IMR-90 (cell line): ENCODE measurements around the gene TRIM25. TPM values are rescaled to one million over a fixed set of nuclear protein-coding genes. Genes with fewer than 3 reads are reported as not detected.

Source experiments
- ATAC-seq: fragments of 200-7000 bp; cut with Tn5 transposase; 2 replicates; pipeline ENCODE4 v1.9.1; 2020; ENCODE audit warnings: low read depth, mild to moderate bottlenecking, moderate library complexity
- BruUV-seq: library from RNA; stranded (reverse); fragments of 400-500 nt; replicated peaks from 2 replicates; lab custom pipeline; 2021; lab: Mats Ljungman, UMichigan
- CTCF ChIA-PET: fragments of 300-600 bp; formaldehyde crosslinking; extraction: SDS; loops from one replicate; lab custom pipeline; 2021; ENCODE audit warnings: antibody characterized with exemption; lab: Yijun Ruan, JAX
- POLR2A ChIA-PET: fragments of 300-600 bp; sonication (Branson Sonifier 250); formaldehyde crosslinking; loops from one replicate; lab custom pipeline; 2022; ENCODE audit warnings: antibody characterized with exemption; ENCODE audit not compliant: unreplicated experiment; lab: Charles Lee
- DNase-seq: peaks from one replicate; pipeline ENCODE4 v3.0.0; 2013
- H2AFZ ChIP-seq: replicated peaks from 2 replicates; pipeline ENCODE3; 2013; ENCODE audit warnings: low read length, mild to moderate bottlenecking; ENCODE audit not compliant: poor library complexity
- H2AK5ac ChIP-seq: 2 replicates; pipeline ENCODE4 v1.6.1; 2013; ENCODE audit warnings: low read depth, low read length, inconsistent platforms
- H2AK9ac ChIP-seq: replicated peaks from 2 replicates; pipeline ENCODE3; 2013; ENCODE audit warnings: mild to moderate bottlenecking, low read depth, low read length, moderate library complexity; ENCODE audit not compliant: poor library complexity
- H2BK120ac ChIP-seq: 2 replicates; pipeline ENCODE4 v1.6.1; 2013; ENCODE audit warnings: low read depth, low read length, inconsistent platforms
- H2BK15ac ChIP-seq: 3 replicates; pipeline ENCODE4 v1.6.1; 2013; ENCODE audit warnings: low read depth, low read length, inconsistent platforms
- H2BK20ac ChIP-seq: 2 replicates; pipeline ENCODE4 v1.6.1; 2013; ENCODE audit warnings: low read depth, mild to moderate bottlenecking, inconsistent platforms, low read length, moderate library complexity
- H2BK5ac ChIP-seq: 2 replicates; pipeline ENCODE4 v1.6.1; 2013; ENCODE audit warnings: mild to moderate bottlenecking, low read depth, low read length, inconsistent platforms; ENCODE audit not compliant: poor library complexity, severe bottlenecking
- H3K14ac ChIP-seq: replicated peaks from 2 replicates; pipeline ENCODE4 v1.6.1; 2013; ENCODE audit warnings: low read depth, low read length, inconsistent platforms
- H3K18ac ChIP-seq: 2 replicates; pipeline ENCODE4 v1.6.1; 2013; ENCODE audit warnings: low read depth, low read length, control low read depth
- H3K23ac ChIP-seq: 2 replicates; pipeline ENCODE4 v1.6.1; 2013; ENCODE audit warnings: low read depth, low read length, inconsistent platforms
- H3K27ac ChIP-seq: 2 replicates; pipeline ENCODE4 v1.5.1; 2013; ENCODE audit warnings: mild to moderate bottlenecking, control low read depth, low read length; ENCODE audit not compliant: insufficient read depth
- H3K27me3 ChIP-seq: 2 replicates; pipeline ENCODE4 v1.6.1; 2013; ENCODE audit warnings: low read length; ENCODE audit not compliant: control insufficient read depth, insufficient read depth
- H3K36me3 ChIP-seq: 2 replicates; pipeline ENCODE4 v1.6.1; 2013; ENCODE audit warnings: low read length, mixed read lengths; ENCODE audit not compliant: control insufficient read depth, insufficient read depth
- H3K4ac ChIP-seq: 2 replicates; pipeline ENCODE4 v1.6.1; 2013; ENCODE audit warnings: low read depth, low read length, inconsistent platforms
- H3K4me1 ChIP-seq: 2 replicates; pipeline ENCODE4 v1.6.1; 2013; ENCODE audit warnings: low read length, mixed read lengths; ENCODE audit not compliant: control insufficient read depth, insufficient read depth
- H3K4me2 ChIP-seq: 2 replicates; pipeline ENCODE4 v1.6.1; 2013; ENCODE audit warnings: low read depth, mild to moderate bottlenecking, control low read depth, low read length, moderate library complexity
- H3K4me3 ChIP-seq: 2 replicates; pipeline ENCODE4 v1.5.1; 2013; ENCODE audit warnings: low read depth, mild to moderate bottlenecking, control low read depth, low read length, moderate library complexity; ENCODE audit not compliant: insufficient read depth
- H3K56ac ChIP-seq: 2 replicates; pipeline ENCODE4 v1.6.1; 2013; ENCODE audit warnings: low read length, inconsistent platforms; ENCODE audit not compliant: insufficient read depth; ENCODE audit errors: extremely low read depth
- H3K79me1 ChIP-seq, 2 experiments: 2 replicates each; pipeline ENCODE4 v1.6.1; 2013; ENCODE audit warnings: low read length in 2 of 2, inconsistent platforms in 1 of 2, low read depth in 1 of 2
- H3K9ac ChIP-seq: 2 replicates; pipeline ENCODE4 v1.6.1; 2013; ENCODE audit warnings: low read depth, low read length, control low read depth
- H3K9me1 ChIP-seq: 2 replicates; pipeline ENCODE4 v1.6.1; 2013; ENCODE audit warnings: low read length, inconsistent platforms; ENCODE audit not compliant: insufficient read depth
- H3K9me3 ChIP-seq: 2 replicates; pipeline ENCODE4 v1.6.1; 2013; ENCODE audit warnings: low read length; ENCODE audit not compliant: control insufficient read depth, insufficient read depth
- H4K20me1 ChIP-seq: 2 replicates; pipeline ENCODE4 v1.6.1; 2013; ENCODE audit warnings: low read length, inconsistent platforms; ENCODE audit not compliant: insufficient read depth
- H4K5ac ChIP-seq: 2 replicates; pipeline ENCODE4 v1.6.1; 2013; ENCODE audit warnings: mild to moderate bottlenecking, low read depth, low read length, control low read depth
- H4K8ac ChIP-seq, 2 experiments: 2 replicates each; pipeline ENCODE4 v1.6.1; 2013; ENCODE audit warnings: low read depth in 2 of 2, low read length in 2 of 2, control low read depth in 1 of 2, inconsistent platforms in 1 of 2
- H4K91ac ChIP-seq: 2 replicates; pipeline ENCODE4 v1.6.1; 2013; ENCODE audit warnings: low read depth, low read length, inconsistent platforms; ENCODE audit not compliant: insufficient read depth
- BHLHE40 ChIP-seq: fragments of 150-350 bp; IDR thresholded peaks from 2 replicates; pipeline ENCODE4 v1.6.1; 2016; ENCODE audit warnings: mild to moderate bottlenecking, low read depth, low read length
- CEBPB ChIP-seq: IDR thresholded peaks from 2 replicates; pipeline ENCODE4 v1.6.1; 2012; ENCODE audit warnings: low read depth, low read length, improper control_type of control experiment
- FOS ChIP-seq: fragments of 150-350 bp; IDR thresholded peaks from 2 replicates; pipeline ENCODE4 v1.6.1; 2016; ENCODE audit warnings: low read depth, low read length
- MAZ ChIP-seq: IDR thresholded peaks from 2 replicates; pipeline ENCODE4 v1.6.1; 2012; ENCODE audit warnings: low read depth, mild to moderate bottlenecking, low read length, improper control_type of control experiment, moderate library complexity, borderline replicate concordance
- MXI1 ChIP-seq: IDR thresholded peaks from 2 replicates; pipeline ENCODE4 v1.6.1; 2012; ENCODE audit warnings: low read depth, mild to moderate bottlenecking, low read length, moderate library complexity, borderline replicate concordance
- POLR2A ChIP-seq: IDR thresholded peaks from 2 replicates; pipeline ENCODE4 v1.6.1; 2012; ENCODE audit warnings: mild to moderate bottlenecking, low read depth, low read length
- RCOR1 ChIP-seq: IDR thresholded peaks from 2 replicates; pipeline ENCODE4 v1.6.1; 2012; ENCODE audit warnings: mild to moderate bottlenecking, low read length, improper control_type of control experiment; ENCODE audit not compliant: insufficient replicate concordance
- RFX5 ChIP-seq: IDR thresholded peaks from 2 replicates; pipeline ENCODE4 v1.8.0; 2012; ENCODE audit warnings: low read depth, mild to moderate bottlenecking, low read length, moderate library complexity
- SMC3 ChIP-seq: fragments of 150-350 bp; IDR thresholded peaks from 2 replicates; pipeline ENCODE4 v1.6.1; 2016; ENCODE audit warnings: low read depth, mild to moderate bottlenecking, antibody characterized with exemption, low read length, moderate library complexity
- WGBS, 2 experiments: methylation state at CpG; one replicate each; pipeline versions ENCODE4 v1.1.5 to v1.1.7; 2013; ENCODE audit warnings: missing lambda C conversion rate in 2 of 2; ENCODE audit not compliant: insufficient read length in 1 of 2; ENCODE audit errors: extremely low coverage in 2 of 2; 5-methylcytosine and 5-hydroxymethylcytosine counted together
- dilution Hi-C: fragments of 300-500 bp; cut with HindIII; formaldehyde crosslinking; loops from one replicate; pipeline ENCODE4 v1.14.3; 2018; ENCODE audit warnings: low sequenced_read_pairs; ENCODE audit not compliant: unreplicated experiment
- in situ Hi-C: fragments of 300-500 bp; cut with MboI; formaldehyde crosslinking; loops from 3 replicates; pipeline ENCODE4 v1.14.3; 2019; ENCODE audit warnings: low sequenced_read_pairs, inconsistent platforms, mixed read lengths
- intact Hi-C: fragments of 100-400 bp; cut with micrococcal nuclease; formaldehyde crosslinking; loops from 2 replicates; pipeline ENCODE4 v1.10.0; 2022
- polyA plus RNA-seq, 3 experiments: library from polyadenylated mRNA; depleted of rRNA; stranded (reverse); fragments of >200 nt; gene quantifications; 2 replicates each; pipeline ENCODE4 v1.2.3, GENCODE V29; 2012; ENCODE audit warnings: low replicate concordance in 1 of 3
- total RNA-seq: library from RNA; depleted of rRNA; stranded (reverse); fragments of >200 nt; gene quantifications from 2 replicates; pipeline ENCODE4 v1.2.3, GENCODE V29; 2012
- TF ChIP-seq, protein P1 (sequence below): fragments of 150-350 bp; IDR thresholded peaks from 2 replicates; pipeline ENCODE4 v1.6.1; 2016; ENCODE audit warnings: low read depth, mild to moderate bottlenecking, low read length, moderate library complexity, borderline replicate concordance
- TF ChIP-seq, protein P2 (sequence below): fragments of 150-350 bp; IDR thresholded peaks from 2 replicates; pipeline ENCODE4 v1.6.1; 2017; ENCODE audit warnings: mild to moderate bottlenecking, antibody characterized with exemption, low read length, low read depth
- TF ChIP-seq, protein P3 (sequence below): conservative IDR thresholded peaks from 2 replicates; pipeline ENCODE4 v1.5.1; 2012; ENCODE audit warnings: mild to moderate bottlenecking, low read depth, low read length, improper control_type of control experiment

Gene TRIM25
- total and polyA plus RNA-seq, 2 of the 4 experiments (the other 2 are of a cell fraction), result 25.5 to 27.5 TPM

DNA sequence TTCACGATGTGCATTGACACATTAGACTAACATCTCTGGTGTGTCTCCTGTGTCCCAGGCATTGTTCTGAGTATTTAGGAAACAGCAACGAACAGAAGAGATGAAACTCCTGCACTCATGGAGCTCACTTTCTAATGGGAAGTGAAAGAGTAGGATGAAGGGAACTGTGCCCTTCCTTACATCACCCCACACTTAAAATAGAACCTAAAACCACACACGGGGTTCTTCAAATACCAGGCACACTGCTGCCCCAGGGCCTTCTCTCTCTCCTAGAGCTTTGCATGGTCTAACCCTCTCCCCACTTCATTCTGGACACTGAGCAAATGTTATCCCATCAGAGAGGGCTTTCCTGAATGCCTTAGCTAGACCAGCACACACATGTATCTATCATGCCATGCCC, 33.7 kb downstream of the TRIM25 start:
- intact Hi-C loops, result no loop called here
- H3K9ac ChIP-seq, result no peak overlapping the region
- H3K4me2 ChIP-seq, result no peak overlapping the region
- H3K4ac ChIP-seq, result no peak overlapping the region
- no peaks in the 10 kb centered on the region for H3K79me1 ChIP-seq
- no peak overlapping the region for H3K18ac ChIP-seq
- no peaks in the 10 kb centered on the region for H3K27me3 ChIP-seq
- H3K56ac ChIP-seq, result no peak overlapping the region
- no peak overlapping the region for H2AK5ac ChIP-seq
- H2BK5ac ChIP-seq, result no peak overlapping the region
- no peak overlapping the region for H4K8ac ChIP-seq
- H4K91ac ChIP-seq, result no peak overlapping the region
- H3K23ac ChIP-seq, result no peak overlapping the region
- no peak overlapping the region for H2BK15ac ChIP-seq
- TF ChIP-seq SMC3 (no peak), CEBPB (no peak), BHLHE40 (no peak), MXI1 (no peak), RFX5 (no peak), RCOR1 (no peak), MAZ (no peak), POLR2A (no peak), FOS (no peak)
- TF ChIP-seq, protein P1, sequence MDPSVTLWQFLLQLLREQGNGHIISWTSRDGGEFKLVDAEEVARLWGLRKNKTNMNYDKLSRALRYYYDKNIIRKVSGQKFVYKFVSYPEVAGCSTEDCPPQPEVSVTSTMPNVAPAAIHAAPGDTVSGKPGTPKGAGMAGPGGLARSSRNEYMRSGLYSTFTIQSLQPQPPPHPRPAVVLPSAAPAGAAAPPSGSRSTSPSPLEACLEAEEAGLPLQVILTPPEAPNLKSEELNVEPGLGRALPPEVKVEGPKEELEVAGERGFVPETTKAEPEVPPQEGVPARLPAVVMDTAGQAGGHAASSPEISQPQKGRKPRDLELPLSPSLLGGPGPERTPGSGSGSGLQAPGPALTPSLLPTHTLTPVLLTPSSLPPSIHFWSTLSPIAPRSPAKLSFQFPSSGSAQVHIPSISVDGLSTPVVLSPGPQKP, result no peak
- TF ChIP-seq, protein P2, sequence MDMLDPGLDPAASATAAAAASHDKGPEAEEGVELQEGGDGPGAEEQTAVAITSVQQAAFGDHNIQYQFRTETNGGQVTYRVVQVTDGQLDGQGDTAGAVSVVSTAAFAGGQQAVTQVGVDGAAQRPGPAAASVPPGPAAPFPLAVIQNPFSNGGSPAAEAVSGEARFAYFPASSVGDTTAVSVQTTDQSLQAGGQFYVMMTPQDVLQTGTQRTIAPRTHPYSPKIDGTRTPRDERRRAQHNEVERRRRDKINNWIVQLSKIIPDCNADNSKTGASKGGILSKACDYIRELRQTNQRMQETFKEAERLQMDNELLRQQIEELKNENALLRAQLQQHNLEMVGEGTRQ, result no peak
- TF ChIP-seq, protein P3, sequence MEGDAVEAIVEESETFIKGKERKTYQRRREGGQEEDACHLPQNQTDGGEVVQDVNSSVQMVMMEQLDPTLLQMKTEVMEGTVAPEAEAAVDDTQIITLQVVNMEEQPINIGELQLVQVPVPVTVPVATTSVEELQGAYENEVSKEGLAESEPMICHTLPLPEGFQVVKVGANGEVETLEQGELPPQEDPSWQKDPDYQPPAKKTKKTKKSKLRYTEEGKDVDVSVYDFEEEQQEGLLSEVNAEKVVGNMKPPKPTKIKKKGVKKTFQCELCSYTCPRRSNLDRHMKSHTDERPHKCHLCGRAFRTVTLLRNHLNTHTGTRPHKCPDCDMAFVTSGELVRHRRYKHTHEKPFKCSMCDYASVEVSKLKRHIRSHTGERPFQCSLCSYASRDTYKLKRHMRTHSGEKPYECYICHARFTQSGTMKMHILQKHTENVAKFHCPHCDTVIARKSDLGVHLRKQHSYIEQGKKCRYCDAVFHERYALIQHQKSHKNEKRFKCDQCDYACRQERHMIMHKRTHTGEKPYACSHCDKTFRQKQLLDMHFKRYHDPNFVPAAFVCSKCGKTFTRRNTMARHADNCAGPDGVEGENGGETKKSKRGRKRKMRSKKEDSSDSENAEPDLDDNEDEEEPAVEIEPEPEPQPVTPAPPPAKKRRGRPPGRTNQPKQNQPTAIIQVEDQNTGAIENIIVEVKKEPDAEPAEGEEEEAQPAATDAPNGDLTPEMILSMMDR, result no peak
- H3K4me3 ChIP-seq, result no peak overlapping the region
- no peaks in the 10 kb centered on the region for H3K36me3 ChIP-seq
- H4K5ac ChIP-seq, result no peak overlapping the region
- no peaks in the 10 kb centered on the region for H4K20me1 ChIP-seq
- WGBS, 2 experiments, result no CpG with 5 or more reads among the region's 3 CpGs
- in situ Hi-C loops, result no loop called here
- H3K14ac ChIP-seq, result no peak overlapping the region; the same call in 1 of the 2 replicates
- no peak overlapping the region for H3K27ac ChIP-seq
- H2AFZ ChIP-seq, result no peak overlapping the region
- ATAC-seq (no peak), DNase-seq (no peak)
- no peak overlapping the region for H2BK120ac ChIP-seq
- H2AK9ac ChIP-seq, result no peak overlapping the region
- CTCF ChIA-PET, result no interaction called here
- H3K9me3 ChIP-seq, result no peaks in the 10 kb centered on the region
- no peaks in the 10 kb centered on the region for H3K4me1 ChIP-seq
- H3K9me1 ChIP-seq, result peaks cover 5% of the 10 kb centered on the region; the same call in 1 of the 2 replicates
- H2BK20ac ChIP-seq, result no peak overlapping the region
- POLR2A ChIA-PET, result no interaction called here
- dilution Hi-C loops, result no loop called here
- BruUV-seq, result no TSS peak
